ENCODE data around the gene CAV2. TPM values are rescaled to one million over a fixed set of nuclear protein-coding genes. Genes with fewer than 3 reads are reported as not detected.

CAV2 gene
- total RNA-seq, 1 donor from 2014 or later: 161 TPM

GRCh38 chr7:116529250-116529649 lies 29.7 kb downstream of the CAV2 start:
- H2AFZ ChIP-seq (ENCODE audit: low read depth, low read length): no peak overlapping the region
- H3K4me2 ChIP-seq (ENCODE audit: low read length): peak overlapping the region; percentile 76
- no peaks in the 10 kb centered on the region for H3K9me3 ChIP-seq (ENCODE audit: insufficient read depth, low read depth, low read length)
- Mint-ChIP-seq H3K4me3 (ENCODE audit: unreplicated experiment) (peak overlapping the region; percentile 96), H3K4me1 (ENCODE audit: low read depth, unreplicated experiment) (peaks cover 47% of the 10 kb centered on the region), H3K27ac (ENCODE audit: unreplicated experiment) (peak overlapping the region; percentile 31), H3K9me3 (ENCODE audit: unreplicated experiment) (no peaks in the 10 kb centered on the region), H3K36me3 (ENCODE audit: low read depth, unreplicated experiment) (peaks cover 14% of the 10 kb centered on the region), H3K27me3 (ENCODE audit: low read depth, unreplicated experiment) (no peaks in the 10 kb centered on the region)
- H3K9ac ChIP-seq (ENCODE audit: low read length): no peak overlapping the region
- H3K36me3 ChIP-seq (ENCODE audit: insufficient read depth, low read length): peaks cover 36% of the 10 kb centered on the region
- FAIRE-seq (no peak), DNase-seq (ENCODE audit: low read depth) (no peak)
- peak overlapping the region; percentile 13 for H3K27ac ChIP-seq (ENCODE audit: low read depth, low read length)
- peak overlapping the region; percentile 4 for H3K4me3 ChIP-seq (ENCODE audit: insufficient read depth, low read depth, low read length)
- H3K79me2 ChIP-seq (ENCODE audit: insufficient read depth, low read length): peaks cover 89% of the 10 kb centered on the region
- H3K27me3 ChIP-seq (ENCODE audit: insufficient read depth, low read length): no peaks in the 10 kb centered on the region
- peaks cover 30% of the 10 kb centered on the region for H3K4me1 ChIP-seq (ENCODE audit: insufficient read depth, low read length)
- H4K20me1 ChIP-seq (ENCODE audit: insufficient read depth, low read length): peaks cover 16% of the 10 kb centered on the region
- TF ChIP-seq CTCF (IDR thresholded peaks at IDR 0.05; ENCODE audit: insufficient read depth, low read depth, low read length) (no peak), EZH2 (IDR thresholded peaks at IDR 0.05; ENCODE audit: insufficient read depth, low read length) (no peak)

GRCh38 chr7:116530107-116530820 lies 30.7 kb downstream of the CAV2 start:
- peaks cover 15% of the 10 kb centered on the region for H3K36me3 Mint-ChIP-seq (ENCODE audit: low read depth, unreplicated experiment)
- H3K4me3 Mint-ChIP-seq (ENCODE audit: unreplicated experiment): peak overlapping the region; percentile 96
- TF ChIP-seq CTCF (IDR thresholded peaks at IDR 0.05; ENCODE audit: insufficient read depth, low read depth, low read length): no peak
- no peak for TF ChIP-seq EZH2 (IDR thresholded peaks at IDR 0.05; ENCODE audit: insufficient read depth, low read length)
- H3K36me3 ChIP-seq (ENCODE audit: insufficient read depth, low read length): peaks cover 42% of the 10 kb centered on the region
- peak overlapping the region; percentile 6 for H3K27ac Mint-ChIP-seq (ENCODE audit: unreplicated experiment)
- peaks cover 50% of the 10 kb centered on the region for H3K4me1 Mint-ChIP-seq (ENCODE audit: low read depth, unreplicated experiment)
- H3K9ac ChIP-seq (ENCODE audit: low read length): peak overlapping the region; percentile 1
- DNase-seq (ENCODE audit: low read depth) (no peak), FAIRE-seq (no peak)
- H3K4me1 ChIP-seq (ENCODE audit: insufficient read depth, low read length): peaks cover 33% of the 10 kb centered on the region
- H3K27me3 ChIP-seq (ENCODE audit: insufficient read depth, low read length): no peaks in the 10 kb centered on the region
- H3K27me3 Mint-ChIP-seq (ENCODE audit: low read depth, unreplicated experiment): no peaks in the 10 kb centered on the region
- peaks cover 23% of the 10 kb centered on the region for H4K20me1 ChIP-seq (ENCODE audit: insufficient read depth, low read length)
- no peak overlapping the region for H2AFZ ChIP-seq (ENCODE audit: low read depth, low read length)
- peaks cover 93% of the 10 kb centered on the region for H3K79me2 ChIP-seq (ENCODE audit: insufficient read depth, low read length)
- no peak overlapping the region for H3K27ac ChIP-seq (ENCODE audit: low read depth, low read length)
- H3K9me3 ChIP-seq (ENCODE audit: insufficient read depth, low read depth, low read length): no peaks in the 10 kb centered on the region
- H3K4me2 ChIP-seq (ENCODE audit: low read length): peak overlapping the region; percentile 76
- no peaks in the 10 kb centered on the region for H3K9me3 Mint-ChIP-seq (ENCODE audit: unreplicated experiment)
- H3K4me3 ChIP-seq (ENCODE audit: insufficient read depth, low read depth, low read length): peak overlapping the region; percentile 20

- Mint-ChIP-seq H3K4me1 (ENCODE audit: low read depth, unreplicated experiment) (peaks cover 47% of the 10 kb centered on the region), H3K36me3 (ENCODE audit: low read depth, unreplicated experiment) (peaks cover 20% of the 10 kb centered on the region), H3K27me3 (ENCODE audit: low read depth, unreplicated experiment) (no peaks in the 10 kb centered on the region), H3K27ac (ENCODE audit: unreplicated experiment) (no peak overlapping the region), H3K4me3 (ENCODE audit: unreplicated experiment) (no peak overlapping the region), H3K9me3 (ENCODE audit: unreplicated experiment) (no peaks in the 10 kb centered on the region)
- H3K79me2 ChIP-seq (ENCODE audit: insufficient read depth, low read length): peaks cover 91% of the 10 kb centered on the region
- peaks cover 36% of the 10 kb centered on the region for H4K20me1 ChIP-seq (ENCODE audit: insufficient read depth, low read length)
- DNase-seq (ENCODE audit: low read depth) (no peak), FAIRE-seq (no peak)
- H2AFZ ChIP-seq (ENCODE audit: low read depth, low read length): no peak overlapping the region
- TF ChIP-seq EZH2 (IDR thresholded peaks at IDR 0.05; ENCODE audit: insufficient read depth, low read length): no peak
- no peak for TF ChIP-seq CTCF (IDR thresholded peaks at IDR 0.05; ENCODE audit: insufficient read depth, low read depth, low read length)
- peak overlapping the region; percentile 28 for H3K4me2 ChIP-seq (ENCODE audit: low read length)
- no peaks in the 10 kb centered on the region for H3K9me3 ChIP-seq (ENCODE audit: insufficient read depth, low read depth, low read length)
- peaks cover 32% of the 10 kb centered on the region for H3K4me1 ChIP-seq (ENCODE audit: insufficient read depth, low read length)
- H3K27me3 ChIP-seq (ENCODE audit: insufficient read depth, low read length): no peaks in the 10 kb centered on the region
- H3K4me3 ChIP-seq (ENCODE audit: insufficient read depth, low read depth, low read length): no peak overlapping the region
- peaks cover 54% of the 10 kb centered on the region for H3K36me3 ChIP-seq (ENCODE audit: insufficient read depth, low read length)
- no peak overlapping the region for H3K9ac ChIP-seq (ENCODE audit: low read length)
- no peak overlapping the region for H3K27ac ChIP-seq (ENCODE audit: low read depth, low read length)
These were observed 32.7 kb downstream of the CAV2 start for GRCh38 chr7:116532102-116532688.

Measured in astrocyte (in vitro differentiated cells and primary cell).